Memory B cell (primary cell): ENCODE measurements around the gene NCOR1.

Experiments
- ATAC-seq: fragments of 150-1000 bp; cut with Tn5 transposase; 2 replicates; pipeline ENCODE4 v1.10.0; 2021; ENCODE audit warnings: low read depth, mild to moderate bottlenecking, moderate library complexity
- DNase-seq, 2 donors: peaks; one replicate each; pipeline ENCODE4 v3.0.0; 2022; ENCODE audit warnings: low spot score in 2 of 2
- H3K27ac Mint-ChIP-seq: one replicate; pipeline ENCODE4 v1.8.0; 2022; ENCODE audit warnings: mild to moderate bottlenecking, moderate library complexity, mixed read lengths
- H3K27me3 Mint-ChIP-seq: one replicate; pipeline ENCODE4 v1.8.0; 2022; ENCODE audit warnings: mixed read lengths
- H3K36me3 Mint-ChIP-seq: one replicate; pipeline ENCODE4 v1.8.0; 2022; ENCODE audit warnings: mild to moderate bottlenecking, mixed read lengths
- H3K4me1 Mint-ChIP-seq: one replicate; pipeline ENCODE4 v1.8.0; 2022; ENCODE audit warnings: mixed read lengths
- H3K4me3 Mint-ChIP-seq: one replicate; pipeline ENCODE4 v1.8.0; 2022; ENCODE audit warnings: mild to moderate bottlenecking, moderate library complexity, mixed read lengths
- H3K9me3 Mint-ChIP-seq: one replicate; pipeline ENCODE4 v1.8.0; 2022; ENCODE audit warnings: mixed read lengths

Gene NCOR1

DNA sequence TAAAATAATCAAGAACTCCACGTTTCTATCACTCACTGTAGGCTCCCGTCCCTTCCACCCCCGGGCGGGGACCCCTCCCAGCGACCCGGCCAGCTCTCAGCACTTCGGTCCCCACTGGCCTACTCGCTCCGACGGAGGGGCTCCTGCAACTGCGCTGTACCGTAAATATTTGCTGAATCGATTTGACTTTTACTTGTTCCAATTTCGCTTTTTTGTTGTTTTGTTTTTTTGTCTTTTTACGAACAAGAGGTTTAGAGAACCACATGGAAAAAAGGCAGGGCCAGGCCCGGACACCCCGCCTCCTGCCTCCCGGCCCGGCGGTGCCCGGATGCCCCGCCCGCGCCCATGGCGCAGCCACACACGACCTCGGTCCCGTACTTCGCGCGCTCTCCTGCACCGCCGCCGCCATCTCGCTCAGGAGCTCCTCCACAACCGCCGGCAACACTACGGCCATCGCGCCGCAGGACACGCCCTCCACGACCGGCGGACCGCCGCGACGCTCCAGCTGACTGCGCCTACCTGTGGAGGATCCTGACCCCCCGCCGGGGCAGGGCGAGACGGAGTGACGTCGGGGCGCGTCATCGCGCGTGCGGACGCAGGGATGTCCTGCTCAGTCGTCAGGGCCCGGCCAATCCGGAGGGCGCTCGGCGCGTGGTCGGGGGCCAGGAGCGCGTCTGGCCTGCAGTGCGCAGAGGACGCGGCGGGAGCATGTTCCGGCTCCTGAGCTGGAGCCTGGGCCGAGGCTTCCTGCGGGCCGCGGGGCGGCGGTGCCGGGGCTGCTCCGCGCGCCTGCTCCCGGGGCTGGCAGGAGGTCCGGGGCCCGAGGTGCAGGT lies 216.0 kb downstream of the NCOR1 start, which contains the start of the genes TTC19 and ZSWIM7:
TSS of gene TTC19 (plus strand) at position 684 of the 833 bp plus-strand sequence. CDS start at position 709, 25 bp downstream.
TSS of gene ZSWIM7 (minus strand) at position 564 of the 833 bp plus-strand sequence. CDS start at position 454, 110 bp downstream.
- H3K27ac Mint-ChIP-seq, result peak within 1 kb of the TSS; percentile 95
- H3K4me3 Mint-ChIP-seq, result peak within 1 kb of the TSS; percentile 96
- peaks cover 17% of the 10 kb centered on the region for H3K4me1 Mint-ChIP-seq
- ATAC-seq, result peak; percentile 85
- no peaks in the 10 kb centered on the region for H3K27me3 Mint-ChIP-seq
- H3K9me3 Mint-ChIP-seq, result no peaks in the 10 kb centered on the region
- peak; percentile 83 to 92 for DNase-seq
- H3K36me3 Mint-ChIP-seq, result peaks cover 21% of the 10 kb centered on the region

DNA sequence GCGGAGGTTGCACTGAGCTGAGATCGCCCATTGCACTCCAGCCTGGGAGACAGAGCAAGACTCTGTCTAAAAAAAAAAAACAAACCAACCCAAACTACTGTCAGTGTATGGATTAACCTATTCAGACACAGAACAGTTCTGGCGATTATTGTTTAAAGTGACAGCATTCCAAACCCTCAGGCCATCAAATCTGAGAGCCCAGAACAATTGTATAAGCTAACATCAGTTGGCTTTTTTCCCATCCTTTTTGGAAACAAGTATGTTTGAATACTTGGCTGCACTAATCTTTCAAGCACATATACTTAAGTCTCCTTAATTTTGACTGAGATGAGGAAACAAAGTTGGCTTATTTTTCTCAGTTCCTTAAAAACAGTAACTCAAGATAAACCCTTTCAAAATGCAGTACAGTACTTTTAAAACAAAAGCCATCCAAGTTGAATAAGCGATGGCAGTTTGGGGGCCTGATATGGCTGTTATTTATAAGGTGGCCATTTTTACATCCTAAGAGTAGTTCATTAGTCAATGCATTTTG lies 217.2 kb downstream of the NCOR1 start:
- DNase-seq (no peak), ATAC-seq (no peak)
- Mint-ChIP-seq H3K36me3 (peaks cover 17% of the 10 kb centered on the region), H3K27ac (peak overlapping the region; percentile 95), H3K4me1 (peaks cover 17% of the 10 kb centered on the region), H3K4me3 (peak overlapping the region; percentile 96), H3K9me3 (no peaks in the 10 kb centered on the region), H3K27me3 (no peaks in the 10 kb centered on the region)

DNA sequence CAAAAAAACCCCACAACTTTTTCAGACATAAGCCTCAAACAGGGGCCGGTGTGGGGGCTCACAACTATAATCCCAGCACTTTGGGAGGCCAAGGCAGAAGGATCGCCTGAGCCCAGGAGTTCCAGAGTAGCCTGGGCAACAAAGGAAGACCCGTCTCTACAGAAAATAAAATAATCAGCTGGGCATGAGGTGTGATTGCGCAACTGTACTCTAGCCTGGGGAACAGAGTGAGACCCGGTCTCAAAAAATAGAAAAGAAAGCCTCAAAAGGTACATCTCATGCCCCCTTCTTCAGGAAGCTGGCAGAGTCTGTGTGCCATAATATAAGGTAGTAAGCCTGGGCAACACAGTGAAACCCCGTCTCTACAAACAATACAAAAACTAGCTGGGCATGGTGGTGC lies 219.0 kb downstream of the NCOR1 start:
- Mint-ChIP-seq H3K4me3 (no peak overlapping the region), H3K9me3 (no peaks in the 10 kb centered on the region), H3K27ac (no peak overlapping the region), H3K27me3 (no peaks in the 10 kb centered on the region), H3K36me3 (peaks cover 6% of the 10 kb centered on the region), H3K4me1 (peaks cover 9% of the 10 kb centered on the region)
- ATAC-seq, result no peak
- DNase-seq, result no peak

DNA sequence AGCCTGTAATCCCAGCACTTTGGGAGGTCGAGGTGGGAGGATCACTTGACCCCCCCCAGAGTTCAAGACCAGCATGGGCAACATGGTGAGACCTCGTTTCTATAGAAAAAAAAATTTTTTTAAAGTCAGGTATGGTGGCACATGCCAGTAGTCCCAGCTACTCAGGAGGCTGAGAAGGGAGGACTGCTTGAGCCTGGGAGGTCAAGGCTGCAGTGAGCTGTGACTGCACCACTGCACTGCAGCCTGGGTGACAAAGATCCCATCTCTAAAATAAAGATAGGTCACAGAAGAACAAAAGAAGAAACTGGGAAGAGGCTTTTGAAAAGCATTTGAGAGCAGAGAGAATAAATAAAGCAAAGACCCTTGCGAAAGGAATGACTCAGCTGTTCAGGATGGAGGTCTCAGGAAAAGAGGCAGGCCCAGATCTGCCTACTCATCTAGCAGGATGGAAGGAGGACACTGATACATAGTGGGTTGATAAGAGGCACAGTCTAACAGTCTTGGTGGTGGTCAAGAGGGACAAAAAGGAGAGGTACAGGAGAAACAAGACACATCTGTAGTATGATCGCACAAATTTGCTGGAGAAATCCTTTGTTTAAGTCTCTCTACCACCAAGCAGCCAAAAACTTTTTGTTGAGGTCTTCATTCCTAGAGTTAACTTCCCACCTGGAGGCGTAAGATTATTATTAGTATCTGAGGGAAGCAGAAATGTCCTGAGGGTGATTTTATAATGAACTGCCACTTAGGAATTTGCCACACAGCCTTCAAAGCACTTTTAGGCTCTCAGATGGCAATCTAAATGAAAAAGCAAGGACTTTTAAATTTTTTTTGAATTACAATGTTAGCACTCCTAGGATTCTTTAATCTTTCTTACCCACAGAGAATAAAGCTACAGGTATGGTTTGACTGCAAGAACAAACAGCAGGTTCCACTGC lies 233.4 kb downstream of the NCOR1 start:
- Mint-ChIP-seq H3K9me3 (no peaks in the 10 kb centered on the region), H3K36me3 (peaks cover 38% of the 10 kb centered on the region), H3K27me3 (no peaks in the 10 kb centered on the region), H3K4me1 (peaks cover 10% of the 10 kb centered on the region), H3K4me3 (no peak overlapping the region), H3K27ac (peak overlapping the region; percentile 63)
- no peak for ATAC-seq
- no peak for DNase-seq

DNA sequence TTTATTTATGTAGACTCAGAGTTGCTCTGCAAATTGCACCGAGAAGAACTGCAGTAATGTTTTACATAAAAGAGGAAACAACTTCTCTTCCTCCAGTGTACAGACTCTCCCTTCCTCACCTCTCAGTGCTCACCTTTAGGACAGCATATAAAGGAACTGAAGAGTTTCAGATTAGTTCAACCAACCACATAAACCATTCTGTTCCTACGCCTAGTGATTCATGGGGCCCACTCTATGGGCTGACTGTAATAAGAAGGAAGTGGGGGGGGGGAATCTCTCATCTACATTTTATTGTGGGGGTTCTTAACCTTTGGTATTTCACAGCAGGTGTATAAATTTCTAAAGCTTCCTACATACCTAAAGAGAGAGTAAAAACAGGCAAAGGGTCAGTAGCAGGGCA lies 234.1 kb downstream of the NCOR1 start:
- DNase-seq (no peak), ATAC-seq (peak; percentile 62)
- Mint-ChIP-seq H3K4me3 (no peak overlapping the region), H3K9me3 (no peaks in the 10 kb centered on the region), H3K4me1 (peaks cover 10% of the 10 kb centered on the region), H3K27me3 (no peaks in the 10 kb centered on the region), H3K36me3 (peaks cover 39% of the 10 kb centered on the region), H3K27ac (peak overlapping the region; percentile 63)
